ENCODE measurements around the gene ECPAS.

The ECPAS gene

GRCh38 chr9:111529787-111530186 is 45.6 kb upstream of the ECPAS start:
- Histone ChIP-seq H3K4me2 (ENCODE audit: low read depth, low read length, poor library complexity, severe bottlenecking) (no peak overlapping the region), H3K9me2 (replicated peaks; ENCODE audit: insufficient read depth, low read length) (no peaks in the 10 kb centered on the region), H3K79me2 (ENCODE audit: insufficient read depth, low read length) (no peaks in the 10 kb centered on the region), H3K27ac (ENCODE audit: low read depth, low read length) (no peak overlapping the region), H4K20me1 (ENCODE audit: low read depth, low read length) (no peaks in the 10 kb centered on the region), H3K4me3 (ENCODE audit: insufficient read depth, low read length, poor library complexity, severe bottlenecking) (no peak overlapping the region), H3F3A (ENCODE audit: insufficient read depth) (no peaks in the 10 kb centered on the region), H3K36me3 (ENCODE audit: low read length) (no peaks in the 10 kb centered on the region), H3K9ac (ENCODE audit: low read length) (no peak overlapping the region), H3K9me3 (ENCODE audit: insufficient read depth, low read length) (no peaks in the 10 kb centered on the region), H3K27me3 (ENCODE audit: low read length) (no peaks in the 10 kb centered on the region), H2AFZ (ENCODE audit: low read depth, low read length, severe bottlenecking) (no peak overlapping the region)
- TF ChIP-seq CTCF (IDR thresholded peaks at IDR 0.05; ENCODE audit: insufficient read depth, low read length, poor library complexity, severe bottlenecking) (no peak), EZH2phosphoT487 (conservative IDR thresholded peaks at IDR 0.05; ENCODE audit: low read length) (no peak)

- Histone ChIP-seq H2AFZ (ENCODE audit: low read depth, low read length, severe bottlenecking) (no peak overlapping the region), H3K9me3 (ENCODE audit: insufficient read depth, low read length) (no peaks in the 10 kb centered on the region), H3F3A (ENCODE audit: insufficient read depth) (no peaks in the 10 kb centered on the region), H3K27me3 (ENCODE audit: low read length) (no peaks in the 10 kb centered on the region), H3K4me3 (ENCODE audit: insufficient read depth, low read length, poor library complexity, severe bottlenecking) (no peak overlapping the region), H3K36me3 (ENCODE audit: low read length) (no peaks in the 10 kb centered on the region), H3K4me2 (ENCODE audit: low read depth, low read length, poor library complexity, severe bottlenecking) (no peak overlapping the region), H3K9me2 (replicated peaks; ENCODE audit: insufficient read depth, low read length) (no peaks in the 10 kb centered on the region), H3K79me2 (ENCODE audit: insufficient read depth, low read length) (no peaks in the 10 kb centered on the region), H3K9ac (ENCODE audit: low read length) (no peak overlapping the region), H3K27ac (ENCODE audit: low read depth, low read length) (no peak overlapping the region), H4K20me1 (ENCODE audit: low read depth, low read length) (no peaks in the 10 kb centered on the region)
- TF ChIP-seq EZH2phosphoT487 (conservative IDR thresholded peaks at IDR 0.05; ENCODE audit: low read length) (no peak), CTCF (IDR thresholded peaks at IDR 0.05; ENCODE audit: insufficient read depth, low read length, poor library complexity, severe bottlenecking) (no peak)
Observed at GRCh38 chr9:111527347-111527746, 43.2 kb upstream of the ECPAS start.

- Histone ChIP-seq H3K36me3 (ENCODE audit: low read length) (no peaks in the 10 kb centered on the region), H3K4me3 (ENCODE audit: insufficient read depth, low read length, poor library complexity, severe bottlenecking) (peak within 1 kb of the TSS; percentile 57), H2AFZ (ENCODE audit: low read depth, low read length, severe bottlenecking) (peak within 1 kb of the TSS; percentile 47), H3F3A (ENCODE audit: insufficient read depth) (no peaks in the 10 kb centered on the region), H3K9ac (ENCODE audit: low read length) (peak within 1 kb of the TSS; percentile 53), H4K20me1 (ENCODE audit: low read depth, low read length) (no peaks in the 10 kb centered on the region), H3K27me3 (ENCODE audit: low read length) (no peaks in the 10 kb centered on the region), H3K4me2 (ENCODE audit: low read depth, low read length, poor library complexity, severe bottlenecking) (peak within 1 kb of the TSS; percentile 56), H3K79me2 (ENCODE audit: insufficient read depth, low read length) (no peaks in the 10 kb centered on the region), H3K9me2 (replicated peaks; ENCODE audit: insufficient read depth, low read length) (no peaks in the 10 kb centered on the region), H3K27ac (ENCODE audit: low read depth, low read length) (no peak within 1 kb of the TSS), H3K9me3 (ENCODE audit: insufficient read depth, low read length) (no peaks in the 10 kb centered on the region)
- TF ChIP-seq CTCF (IDR thresholded peaks at IDR 0.05; ENCODE audit: insufficient read depth, low read length, poor library complexity, severe bottlenecking) = no peak
- TF ChIP-seq EZH2phosphoT487 (conservative IDR thresholded peaks at IDR 0.05; ENCODE audit: low read length) = no peak
Observed at GRCh38 chr9:111525056-111525977, 41.1 kb upstream of the ECPAS start, which contains the start of gene ZNF483. ZNF483 (plus strand) TSS chr9:111525179; CDS start chr9:111527396, 2,217 bp downstream.

All from SU-DHL-6 (cell line).